HG02678 (cell line): Measurements from ENCODE around the gene MTMR3.

Experiments used
- ATAC-seq: cut with Tn5 transposase; IDR thresholded peaks from one replicate; pipeline ENCODE4 v1.9.1; 2021; ENCODE audit warnings: mild to moderate bottlenecking, moderate library complexity; ENCODE audit not compliant: unreplicated experiment

MTMR3 gene

DNA sequence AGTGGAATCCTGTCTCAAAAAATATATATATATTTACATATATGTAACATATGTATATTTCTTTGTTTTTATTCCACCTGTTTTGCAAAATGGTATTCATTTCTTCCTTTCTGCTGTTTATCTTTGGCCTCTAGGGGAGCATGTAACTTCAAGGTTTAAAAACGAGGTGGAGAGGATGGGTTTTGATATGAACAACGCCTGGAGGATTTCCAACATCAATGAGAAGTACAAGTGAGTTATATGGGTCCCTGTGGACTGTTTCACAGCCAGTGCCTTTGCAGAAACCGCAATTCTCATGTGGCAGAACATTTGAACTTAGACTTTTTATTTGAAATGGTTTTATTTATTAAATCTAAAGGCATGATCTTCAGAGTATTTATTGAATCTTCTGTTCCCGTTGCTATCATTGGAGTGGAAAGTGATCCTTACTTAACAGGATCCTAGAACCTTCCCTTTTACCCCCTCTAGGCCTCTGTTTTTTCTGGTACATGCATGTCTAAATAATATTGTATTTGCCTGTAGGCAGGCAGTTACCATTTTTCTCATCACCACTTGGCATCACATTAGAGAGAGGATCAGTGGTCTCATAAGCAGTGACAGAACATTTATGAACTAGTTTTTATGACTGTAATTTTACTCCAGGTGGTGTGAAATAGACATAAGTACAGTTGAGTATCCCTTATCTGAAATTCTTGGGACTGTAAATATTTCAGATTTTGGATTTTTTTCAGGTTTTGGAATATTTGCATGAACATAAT, 115.8 kb downstream of the MTMR3 start:
- ATAC-seq: no peak

- no peak for ATAC-seq
Observed at GRCh38 chr22:30000566-30000965, 117.6 kb downstream of the MTMR3 start.

DNA sequence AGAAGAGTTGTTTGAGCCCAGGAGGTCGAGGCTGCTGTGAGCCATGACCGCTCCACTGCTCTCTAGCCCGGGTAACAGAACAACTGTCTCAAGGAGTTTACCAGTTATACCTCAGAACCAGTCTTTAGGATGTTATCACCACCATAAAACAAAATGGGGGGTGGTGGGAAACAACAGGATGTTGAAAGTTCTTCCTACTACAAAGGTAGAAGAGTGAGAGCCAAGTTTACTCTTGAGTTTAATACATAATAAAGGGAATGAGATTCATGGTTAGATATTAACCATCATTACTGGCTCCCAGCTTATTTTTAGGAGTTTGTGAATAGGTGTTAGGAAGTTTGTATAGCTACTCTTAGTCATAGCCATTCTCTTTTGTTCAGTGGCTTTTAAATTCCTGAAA, 118.5 kb downstream of the MTMR3 start:
- ATAC-seq: no peak

GRCh38 chr22:30002861-30003486, 120.0 kb downstream of the MTMR3 start:
- no peak for ATAC-seq

- ATAC-seq: no peak
Observed at GRCh38 chr22:30004101-30004500, 121.1 kb downstream of the MTMR3 start.

DNA sequence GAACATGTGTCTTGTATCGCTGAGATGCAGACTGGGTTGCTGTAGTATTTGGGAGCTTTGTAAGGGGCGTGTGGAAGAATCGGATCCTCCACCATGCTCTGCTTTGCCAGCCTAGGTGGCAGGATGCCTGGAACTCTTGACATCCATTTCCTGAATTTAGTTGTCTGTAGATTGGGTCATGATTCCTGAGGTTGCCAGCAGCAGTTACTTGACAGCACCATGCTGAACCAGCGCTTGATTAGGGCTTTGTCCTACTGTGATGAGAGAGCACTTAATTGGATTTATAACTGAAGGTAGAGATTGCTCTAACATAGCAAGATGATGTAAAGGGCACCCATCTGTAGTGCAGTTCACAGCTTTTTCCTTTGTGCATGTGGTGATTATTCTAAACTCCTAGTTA, 121.7 kb downstream of the MTMR3 start:
- ATAC-seq: no peak

DNA sequence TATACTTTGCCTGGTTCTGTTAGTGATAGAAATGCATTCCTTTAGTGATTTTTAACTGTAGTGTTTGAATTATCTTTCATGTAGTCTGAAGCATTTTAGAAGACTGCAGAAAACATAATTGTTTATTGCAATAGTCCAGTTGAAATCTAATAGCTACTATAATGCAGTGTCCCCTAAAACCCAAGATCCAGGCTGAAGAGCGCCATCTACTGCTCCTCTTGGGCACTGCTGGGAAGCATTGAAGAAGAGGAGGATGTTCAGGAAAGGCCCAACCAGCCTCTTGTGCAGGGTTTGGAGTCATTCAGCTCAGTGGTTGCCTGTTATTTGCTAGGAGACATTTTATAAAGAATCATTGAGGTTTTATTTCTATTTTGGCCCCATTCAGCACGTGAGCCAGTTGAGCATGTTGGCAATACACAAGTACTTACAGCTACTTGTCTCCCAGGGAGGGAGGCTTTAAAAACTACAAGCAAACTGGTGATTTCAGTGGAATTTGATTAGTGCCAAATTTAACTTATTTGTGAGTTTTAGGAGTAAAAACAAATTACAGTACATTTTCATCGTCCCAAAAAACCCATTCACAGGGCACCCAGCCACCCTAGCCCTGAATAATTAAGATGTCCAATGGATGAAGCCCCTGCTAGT, 122.4 kb downstream of the MTMR3 start:
- no peak for ATAC-seq

DNA sequence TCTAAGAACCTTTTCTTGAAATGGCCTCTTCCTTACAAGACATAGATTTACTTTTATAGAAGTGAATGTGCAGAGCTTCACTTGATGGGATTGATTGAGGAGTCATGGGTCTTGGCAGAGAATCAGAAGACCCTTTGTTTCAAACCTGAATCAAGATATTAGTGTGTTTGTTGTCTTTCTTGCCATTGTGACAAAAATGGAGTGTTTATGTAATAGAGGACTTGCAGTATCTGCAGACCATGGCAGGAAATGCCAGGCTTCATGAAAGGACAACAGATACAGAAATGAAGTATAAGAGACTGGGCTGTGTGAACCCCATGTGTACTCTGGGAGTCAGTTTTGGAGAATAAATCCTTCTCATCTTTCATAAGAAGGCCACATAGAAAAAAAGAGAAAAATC, 124.4 kb downstream of the MTMR3 start:
- no peak for ATAC-seq

DNA sequence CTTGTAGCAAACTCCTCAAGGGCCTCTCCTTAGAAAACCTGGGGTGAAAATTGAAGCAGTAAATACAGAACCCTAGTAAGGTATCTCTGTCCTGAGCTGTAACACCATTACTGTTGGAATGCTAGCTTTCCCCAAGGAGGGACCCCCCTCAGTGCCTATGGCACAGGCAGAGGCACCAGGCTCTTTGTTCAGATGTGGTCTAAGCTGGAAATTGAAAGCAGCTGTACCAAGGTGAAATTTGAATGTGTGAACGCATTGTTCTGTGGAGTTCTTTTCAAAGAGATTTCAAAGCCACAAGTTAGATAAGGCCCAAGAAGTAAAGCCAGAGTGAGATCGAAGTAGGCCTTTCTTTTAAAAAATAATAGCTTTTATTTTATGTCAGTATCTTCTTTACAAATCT, 125.4 kb downstream of the MTMR3 start:
- ATAC-seq: no peak

DNA sequence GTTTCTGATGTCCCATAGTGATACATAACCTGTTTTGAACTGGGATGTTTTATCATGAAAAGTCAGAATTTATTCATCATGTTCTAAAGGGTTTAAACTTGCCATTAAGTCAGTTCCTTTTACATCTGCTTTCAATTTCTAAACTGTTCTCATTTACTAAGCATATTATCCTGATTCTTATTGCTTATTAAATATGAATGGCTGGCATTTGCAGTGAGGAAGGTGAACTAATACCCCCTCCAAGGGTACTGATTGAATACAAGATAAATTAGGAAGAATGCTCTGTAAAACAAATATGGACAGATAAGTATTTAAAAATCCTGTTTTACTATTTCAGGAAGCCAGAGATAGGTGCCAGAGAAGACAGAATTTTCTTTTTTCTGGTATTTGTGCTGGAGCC, 126.5 kb downstream of the MTMR3 start:
- ATAC-seq: no peak

- ATAC-seq: no peak
Observed at GRCh38 chr22:30010789-30011405, 127.9 kb downstream of the MTMR3 start.

DNA sequence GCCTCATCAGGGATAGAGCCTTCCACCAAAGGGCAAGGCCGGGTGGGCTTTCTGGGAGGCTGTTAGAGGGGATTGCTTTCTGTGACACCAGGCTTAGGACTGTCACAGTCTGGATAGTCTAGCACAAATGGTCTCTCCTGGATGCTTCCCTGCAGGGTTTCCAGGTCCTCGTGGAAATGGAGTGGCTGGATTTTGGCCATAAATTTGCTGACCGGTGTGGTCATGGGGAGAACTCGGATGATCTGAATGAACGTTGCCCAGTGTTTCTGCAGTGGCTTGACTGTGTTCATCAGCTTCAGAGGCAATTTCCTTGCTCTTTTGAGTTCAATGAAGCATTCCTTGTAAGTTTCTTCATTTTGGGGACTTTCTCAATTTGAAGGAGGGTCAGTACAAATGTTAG, 130.2 kb downstream of the MTMR3 start:
- ATAC-seq: no peak

DNA sequence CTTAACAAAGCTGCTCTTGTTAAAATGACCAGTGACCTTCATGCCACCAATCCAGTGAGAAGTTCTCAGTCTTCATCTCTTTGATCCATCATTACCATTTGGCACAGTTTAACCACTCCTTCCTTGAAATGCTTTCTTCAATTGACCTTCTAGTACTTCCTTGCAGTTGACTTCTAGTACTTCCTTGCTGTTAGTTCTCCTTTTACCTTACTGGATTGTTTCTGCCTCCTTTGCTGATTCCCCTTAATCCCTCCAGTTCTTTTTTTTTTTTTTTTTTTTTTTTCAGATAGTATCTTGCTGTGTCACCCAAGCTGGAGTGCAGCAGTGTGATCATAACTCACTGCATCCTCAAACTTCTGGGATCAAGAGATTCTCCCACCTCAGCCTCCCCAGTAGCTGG, 131.3 kb downstream of the MTMR3 start:
- no peak for ATAC-seq

DNA sequence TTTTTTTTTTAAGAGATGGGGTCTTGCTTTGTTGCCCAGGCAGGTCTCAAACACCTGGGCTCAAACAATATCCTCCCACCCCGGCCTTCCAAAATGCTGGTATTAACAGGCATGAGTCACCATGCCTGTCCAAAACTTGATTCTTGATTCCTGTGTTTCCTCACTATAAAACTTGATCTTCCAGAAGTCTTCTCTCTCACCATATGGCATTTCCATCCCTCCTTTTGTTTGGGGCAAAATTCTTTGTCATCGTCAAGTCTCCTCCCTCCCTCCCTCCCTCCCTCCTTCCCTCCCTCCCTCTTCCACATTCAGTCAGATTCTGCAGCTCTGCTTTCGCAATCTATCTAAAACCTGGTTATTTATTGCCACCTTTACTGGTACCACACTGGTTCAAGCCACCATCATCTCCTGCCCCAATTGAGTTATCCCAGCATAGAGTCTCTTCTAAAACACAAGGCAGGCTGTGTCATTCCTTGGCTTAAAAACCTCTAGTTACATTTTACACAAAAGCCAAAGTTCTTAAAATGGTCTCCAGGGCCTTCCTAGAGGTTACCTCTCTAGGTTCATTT, 132.3 kb downstream of the MTMR3 start:
- no peak for ATAC-seq

DNA sequence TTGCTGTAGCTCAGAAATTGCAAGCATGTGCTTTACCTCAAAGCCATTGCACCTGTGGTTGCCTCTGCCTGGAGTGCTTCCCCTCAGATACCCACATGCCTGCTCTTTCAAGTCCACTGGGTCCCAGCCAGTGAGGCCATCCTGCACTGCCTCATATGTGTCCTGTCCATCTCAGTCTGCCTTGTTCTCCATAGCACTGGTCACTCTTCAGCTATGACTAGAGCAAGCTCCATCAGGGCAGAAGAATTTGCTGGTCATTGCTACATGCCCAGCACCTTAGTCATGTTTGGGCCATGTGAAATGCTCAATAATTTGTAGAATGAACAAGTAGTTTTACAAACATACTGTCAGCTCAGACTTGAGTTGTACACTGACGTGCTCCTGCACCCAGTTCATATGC, 132.9 kb downstream of the MTMR3 start:
- ATAC-seq: no peak

- no peak for ATAC-seq
Observed at GRCh38 chr22:30016596-30016995, 133.6 kb downstream of the MTMR3 start.

DNA sequence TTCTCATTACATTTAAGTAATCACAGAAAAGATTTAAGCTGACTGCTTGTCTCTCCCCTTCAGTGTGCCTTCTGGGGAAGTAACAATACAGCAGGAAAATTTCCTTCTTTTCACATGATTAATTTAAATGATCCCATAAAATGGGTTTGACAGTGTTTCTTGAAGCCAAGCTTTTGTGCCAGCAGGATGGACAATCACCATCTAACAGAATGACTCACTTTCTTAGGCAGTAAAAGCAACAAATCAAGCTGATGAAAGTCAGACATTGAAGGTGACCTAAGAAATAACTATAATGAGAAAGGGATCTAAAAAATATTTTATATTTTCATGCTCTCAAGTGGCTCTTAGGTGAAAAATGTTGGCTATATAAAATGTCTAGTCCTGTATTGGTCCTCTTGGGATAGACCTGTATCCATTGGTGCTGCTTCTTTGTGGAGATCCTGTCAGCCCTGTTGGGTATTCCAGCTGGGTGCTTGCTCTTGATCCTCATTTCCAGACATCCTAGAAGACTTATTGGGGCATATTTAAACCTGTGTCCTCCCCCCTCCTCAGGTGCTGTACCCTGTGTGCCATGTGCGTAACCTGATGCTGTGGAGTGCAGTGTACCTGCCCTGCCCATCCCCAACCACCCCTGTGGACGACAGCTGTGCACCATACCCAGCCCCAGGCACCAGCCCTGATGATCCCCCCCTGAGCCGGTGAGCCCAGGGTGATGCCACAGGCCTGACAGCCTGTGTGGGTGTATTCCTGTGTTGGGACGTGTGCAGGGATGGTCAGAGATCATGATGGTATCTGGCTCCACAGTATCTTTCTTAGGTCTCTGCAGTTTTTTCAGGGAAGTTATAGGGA, 134.6 kb downstream of the MTMR3 start:
- no peak for ATAC-seq

DNA sequence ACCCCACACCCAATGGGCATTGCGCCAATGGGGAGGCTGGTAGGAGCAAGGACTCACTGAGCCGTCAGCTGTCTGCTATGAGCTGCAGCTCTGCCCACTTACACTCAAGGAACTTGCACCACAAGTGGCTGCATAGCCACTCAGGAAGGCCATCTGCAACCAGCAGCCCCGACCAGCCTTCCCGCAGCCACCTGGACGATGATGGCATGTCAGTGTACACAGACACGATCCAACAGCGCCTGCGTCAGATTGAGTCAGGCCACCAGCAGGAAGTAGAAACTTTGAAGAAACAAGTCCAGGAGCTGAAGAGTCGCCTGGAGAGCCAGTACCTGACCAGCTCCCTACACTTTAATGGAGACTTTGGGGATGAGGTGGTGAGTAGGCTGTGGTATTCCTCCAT, 137.5 kb downstream of the MTMR3 start:
- no peak for ATAC-seq

DNA sequence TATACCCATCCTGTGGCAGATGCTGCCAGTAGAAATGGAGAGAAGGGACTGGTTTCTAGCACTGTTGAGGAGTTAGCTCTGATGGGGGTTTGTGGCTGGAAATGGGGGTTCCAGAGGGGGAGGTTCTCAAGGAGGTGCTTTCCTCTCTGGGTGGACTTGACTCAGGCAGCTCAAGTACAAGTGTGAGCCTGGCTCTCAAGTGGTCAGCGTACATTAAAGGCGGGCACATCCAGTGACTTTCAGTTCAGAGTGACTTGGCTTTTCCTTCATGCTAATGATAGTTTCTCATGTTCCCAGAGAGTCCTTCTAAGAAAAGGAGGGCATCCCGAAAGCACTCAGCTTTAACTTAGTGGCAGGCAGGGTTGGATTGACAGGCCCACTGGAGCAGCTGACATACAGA, 138.4 kb downstream of the MTMR3 start:
- ATAC-seq: no peak

DNA sequence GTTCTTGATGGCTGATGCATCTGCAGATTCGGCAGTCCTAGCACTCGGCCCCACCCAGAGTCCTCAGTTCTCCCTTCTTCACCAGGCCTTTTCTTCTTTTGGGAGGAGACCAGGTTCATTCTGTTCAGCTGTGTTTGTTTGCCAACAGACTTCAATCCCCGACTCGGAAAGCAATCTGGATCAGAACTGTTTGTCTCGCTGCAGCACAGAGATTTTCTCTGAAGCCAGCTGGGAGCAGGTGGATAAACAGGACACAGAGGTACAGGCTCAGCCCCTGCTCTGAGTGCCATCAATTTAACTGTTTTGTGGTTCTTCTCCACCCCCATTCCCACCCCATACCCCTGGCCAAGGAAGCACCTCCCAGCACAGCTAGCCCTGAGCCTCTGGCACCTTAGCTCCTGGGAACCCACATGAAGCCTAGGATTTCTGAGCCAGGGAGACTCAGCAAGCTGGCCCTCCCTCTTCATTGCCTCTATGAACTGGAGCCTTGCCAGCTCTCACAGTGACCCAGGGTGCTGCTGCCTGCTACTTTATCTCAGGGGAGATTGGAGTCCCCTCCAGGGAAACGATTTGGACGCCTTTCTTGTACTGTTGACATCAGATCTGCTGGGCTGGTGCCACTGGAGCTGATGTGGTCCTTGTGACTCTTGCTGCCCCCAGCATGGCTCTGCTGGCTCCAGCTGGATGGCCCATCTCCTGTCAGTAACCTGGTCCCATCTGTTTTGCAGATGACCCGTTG, 139.1 kb downstream of the MTMR3 start:
- ATAC-seq: no peak
